Stomach (tissue), 4 donors: ENCODE measurements around the gene NARS2.
"Not testable (repeated sequence)": the region's sequence is repeated elsewhere in the genome, so short reads cannot be mapped to it uniquely, and the experiment has no call there.

Experiments used
- CTCF ChIP-seq, 7 experiments: fragments of 450-650 bp in 4 of 7; fragments of 200-600 bp in 3 of 7; sonication (generic) in 3 of 7; IDR thresholded peaks; one replicate each; pipeline ENCODE4 v1.5.1; 2016 to 2019; ENCODE audit warnings: antibody characterized with exemption in 7 of 7, control low read depth in 2 of 7, mild to moderate bottlenecking in 1 of 7
- EP300 ChIP-seq: sonication (generic); formaldehyde crosslinking; IDR thresholded peaks from one replicate; pipeline ENCODE4 v1.6.1; 2017; ENCODE audit warnings: antibody characterized with exemption
- POLR2A ChIP-seq, 4 donors: fragments of 450-650 bp; IDR thresholded peaks; one replicate each; pipeline ENCODE4 v1.6.1; 2016; ENCODE audit warnings: antibody characterized with exemption in 4 of 4, control low read depth in 2 of 4, mild to moderate bottlenecking in 1 of 4, moderate library complexity in 1 of 4
- POLR2AphosphoS5 ChIP-seq, 3 donors: sonication (generic); formaldehyde crosslinking; IDR thresholded peaks; one replicate each; pipeline ENCODE4 v1.6.1; 2016; ENCODE audit warnings: antibody characterized with exemption in 3 of 3

- TF ChIP-seq CTCF (IDR thresholded peaks at IDR 0.05); POLR2AphosphoS5 (IDR thresholded peaks at IDR 0.05); EP300; POLR2A (IDR thresholded peaks at IDR 0.05): not testable (repeated sequence)
These were observed 28.1 kb upstream of the NARS2 start for GRCh38 chr11:78602771-78603170.
